Natural killer cell (primary cell): Measurements from ENCODE around the gene EFNA3. TPM values are rescaled to one million over a fixed set of nuclear protein-coding genes. Genes with fewer than 3 reads are reported as not detected.
A peak's percentile ranks its signal among the peaks of the same experiment; 100 is the strongest.

ENCODE experiments used
- ATAC-seq, 3 donors: fragments of 150-1000 bp in 2 of 3; fragments of 200-7000 bp in 1 of 3; cut with Tn5 transposase; 1 replicate in 1 of 3; 2 replicates in 2 of 3; pipeline ENCODE4 v1.10.0; 2021; ENCODE audit warnings: mild to moderate bottlenecking in 2 of 3, moderate library complexity in 2 of 3
- DNase-seq, 2 donors: peaks; one replicate each; pipeline versions ENCODE4 v3.0.0 to v3.0.0-alpha.2; 2013 to 2021; ENCODE audit warnings: mixed read lengths in 1 of 2
- H3K27ac ChIP-seq: one replicate; pipeline ENCODE4 v1.5.1; 2013; ENCODE audit warnings: mild to moderate bottlenecking, low read length
- H3K27me3 ChIP-seq: one replicate; pipeline ENCODE4 v1.6.1; 2013; ENCODE audit warnings: low read length; ENCODE audit not compliant: control insufficient read depth, insufficient read depth
- H3K36me3 ChIP-seq: one replicate; pipeline ENCODE4 v1.6.1; 2013; ENCODE audit warnings: low read length; ENCODE audit not compliant: control insufficient read depth, insufficient read depth
- H3K4me1 ChIP-seq: one replicate; pipeline ENCODE4 v1.6.1; 2013; ENCODE audit warnings: low read length; ENCODE audit not compliant: control insufficient read depth, insufficient read depth
- H3K4me3 ChIP-seq: one replicate; pipeline ENCODE4 v1.5.1; 2013; ENCODE audit warnings: low read length
- H3K9me3 ChIP-seq: one replicate; pipeline ENCODE4 v1.6.1; 2013; ENCODE audit warnings: low read length; ENCODE audit not compliant: control insufficient read depth, insufficient read depth
- H3K27ac Mint-ChIP-seq, 2 donors: one replicate each; pipeline ENCODE4 v1.8.0; 2022; ENCODE audit warnings: mild to moderate bottlenecking in 2 of 2, mixed read lengths in 2 of 2, moderate library complexity in 1 of 2
- H3K27me3 Mint-ChIP-seq, 2 donors: one replicate each; pipeline ENCODE4 v1.8.0; 2022; ENCODE audit warnings: low read depth in 2 of 2, mixed read lengths in 2 of 2
- H3K36me3 Mint-ChIP-seq: one replicate; pipeline ENCODE4 v1.8.0; 2022; ENCODE audit warnings: mixed read lengths
- H3K4me1 Mint-ChIP-seq, 2 donors: one replicate each; pipeline ENCODE4 v1.8.0; 2022; ENCODE audit warnings: mixed read lengths in 2 of 2
- H3K4me3 Mint-ChIP-seq: one replicate; pipeline ENCODE4 v1.8.0; 2022; ENCODE audit warnings: mild to moderate bottlenecking, moderate library complexity, mixed read lengths
- H3K9me3 Mint-ChIP-seq, 2 donors: one replicate each; pipeline ENCODE4 v1.8.0; 2022; ENCODE audit warnings: mixed read lengths in 2 of 2
- WGBS: methylation state at CpG from one replicate; pipeline ENCODE4 v1.1.7; 2013; ENCODE audit warnings: missing lambda C conversion rate; ENCODE audit not compliant: insufficient coverage; 5-methylcytosine and 5-hydroxymethylcytosine counted together
- intact Hi-C: fragments of 100-400 bp; cut with micrococcal nuclease; formaldehyde crosslinking; loops from one replicate; pipeline ENCODE4 v1.14.2; 2022
- total RNA-seq, 4 donors: library from RNA; stranded (reverse); fragments of 120-200 nt in 1 of 4; gene quantifications; one replicate each; pipeline versions ENCODE4 v1.2.3 to v1.2.4, GENCODE V29; 2013 to 2022
- TF ChIP-seq, protein P1 (sequence below): fragments of 200-600 bp; IDR thresholded peaks from one replicate; pipeline ENCODE4 v1.8.0; 2022; ENCODE audit warnings: antibody characterized with exemption

Gene EFNA3
- total RNA-seq, 3 donors from 2014 or later (not counting 1 experiment from before 2014, with no cell fraction given): 0.52 to 1.1 (median 0.68) TPM

GRCh38 chr1:155070158-155070621 lies 8.4 kb upstream of the EFNA3 start:
- intact Hi-C loops: loop anchor here (2.0 kb wide), 1 partner anchor 15 kb away; no protein-coding TSS in a partner anchor
- Mint-ChIP-seq H3K36me3 (no peaks in the 10 kb centered on the region), H3K9me3 (no peaks in the 10 kb centered on the region), H3K27me3 (no peaks in the 10 kb centered on the region), H3K4me1 (peaks cover 6 to 40% of the 10 kb centered on the region in 2 donors), H3K4me3 (peak overlapping the region; percentile 72), H3K27ac (peak overlapping the region in 1 of 2 donors; percentile 33)
- WGBS: 68% methylated on average over 27 of the region's 28 CpGs
- Histone ChIP-seq H3K27me3 (no peaks in the 10 kb centered on the region), H3K27ac (peak overlapping the region; percentile 46), H3K4me3 (peak overlapping the region; percentile 26), H3K36me3 (peaks cover 5% of the 10 kb centered on the region), H3K4me1 (peaks cover 37% of the 10 kb centered on the region), H3K9me3 (no peaks in the 10 kb centered on the region)
- ATAC-seq: no peak
- TF ChIP-seq, protein P1, sequence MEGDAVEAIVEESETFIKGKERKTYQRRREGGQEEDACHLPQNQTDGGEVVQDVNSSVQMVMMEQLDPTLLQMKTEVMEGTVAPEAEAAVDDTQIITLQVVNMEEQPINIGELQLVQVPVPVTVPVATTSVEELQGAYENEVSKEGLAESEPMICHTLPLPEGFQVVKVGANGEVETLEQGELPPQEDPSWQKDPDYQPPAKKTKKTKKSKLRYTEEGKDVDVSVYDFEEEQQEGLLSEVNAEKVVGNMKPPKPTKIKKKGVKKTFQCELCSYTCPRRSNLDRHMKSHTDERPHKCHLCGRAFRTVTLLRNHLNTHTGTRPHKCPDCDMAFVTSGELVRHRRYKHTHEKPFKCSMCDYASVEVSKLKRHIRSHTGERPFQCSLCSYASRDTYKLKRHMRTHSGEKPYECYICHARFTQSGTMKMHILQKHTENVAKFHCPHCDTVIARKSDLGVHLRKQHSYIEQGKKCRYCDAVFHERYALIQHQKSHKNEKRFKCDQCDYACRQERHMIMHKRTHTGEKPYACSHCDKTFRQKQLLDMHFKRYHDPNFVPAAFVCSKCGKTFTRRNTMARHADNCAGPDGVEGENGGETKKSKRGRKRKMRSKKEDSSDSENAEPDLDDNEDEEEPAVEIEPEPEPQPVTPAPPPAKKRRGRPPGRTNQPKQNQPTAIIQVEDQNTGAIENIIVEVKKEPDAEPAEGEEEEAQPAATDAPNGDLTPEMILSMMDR: no peak
- no peak for DNase-seq

- peak; percentile 94 to 98 (median 98) for ATAC-seq
- Histone ChIP-seq H3K27me3 (no peaks in the 10 kb centered on the region), H3K36me3 (peaks cover 5% of the 10 kb centered on the region), H3K4me3 (peak overlapping the region; percentile 26), H3K4me1 (peaks cover 37% of the 10 kb centered on the region), H3K9me3 (no peaks in the 10 kb centered on the region), H3K27ac (peak overlapping the region; percentile 10)
- Mint-ChIP-seq H3K27ac (peak overlapping the region in 1 of 2 donors; percentile 33), H3K4me3 (peak overlapping the region; percentile 72), H3K36me3 (no peaks in the 10 kb centered on the region), H3K9me3 (no peaks in the 10 kb centered on the region), H3K4me1 (peaks cover 6 to 40% of the 10 kb centered on the region in 2 donors), H3K27me3 (no peaks in the 10 kb centered on the region)
- intact Hi-C loops: loop anchor here (2.0 kb wide), 1 partner anchor 14 kb away; no protein-coding TSS in a partner anchor
- peak; percentile 74 to 89 for DNase-seq
- TF ChIP-seq, protein P1: peak; percentile 59
- WGBS: 10% methylated on average over 60 of the region's 61 CpGs
Measured at GRCh38 chr1:155070721-155071569, 7.7 kb upstream of the EFNA3 start.

DNA sequence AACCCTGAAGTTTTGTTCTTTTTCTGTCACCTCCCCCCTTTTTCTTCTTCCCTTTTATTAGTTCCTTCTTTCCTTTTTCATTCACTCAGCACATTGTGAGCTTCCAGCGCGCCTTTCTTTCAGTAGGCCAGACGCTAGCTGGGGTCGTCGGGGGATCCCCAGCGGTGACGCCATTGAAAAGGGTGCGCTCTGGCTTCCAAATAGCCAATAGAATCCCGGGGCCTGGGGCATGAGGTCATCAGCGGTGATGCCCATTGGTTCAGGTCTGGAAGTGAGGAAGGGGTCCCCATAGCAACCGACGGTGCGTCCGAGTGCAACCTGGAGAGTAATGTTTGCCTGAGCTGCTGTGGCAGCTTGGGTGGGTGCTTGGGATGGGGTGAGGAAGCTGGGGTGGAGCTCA lies 6.9 kb upstream of the EFNA3 start:
- Histone ChIP-seq H3K27ac (no peak overlapping the region), H3K4me1 (peaks cover 37% of the 10 kb centered on the region), H3K27me3 (no peaks in the 10 kb centered on the region), H3K4me3 (no peak overlapping the region), H3K36me3 (peaks cover 5% of the 10 kb centered on the region), H3K9me3 (no peaks in the 10 kb centered on the region)
- no peak for DNase-seq
- Mint-ChIP-seq H3K9me3 (no peaks in the 10 kb centered on the region), H3K27ac (peak overlapping the region in 1 of 2 donors; percentile 33), H3K4me3 (peak overlapping the region; percentile 72), H3K36me3 (no peaks in the 10 kb centered on the region), H3K27me3 (no peaks in the 10 kb centered on the region), H3K4me1 (peaks cover 6 to 36% of the 10 kb centered on the region in 2 donors)
- TF ChIP-seq, protein P1: no peak
- WGBS: 86% methylated on average over 14 of the region's 14 CpGs
- intact Hi-C loops: loop anchor here (2.0 kb wide), 1 partner anchor 13 kb away; no protein-coding TSS in a partner anchor
- ATAC-seq: no peak
